CD14-positive monocyte (primary cell): Measurements from ENCODE around the gene BCAR1. TPM values are rescaled to one million over a fixed set of nuclear protein-coding genes. Genes with fewer than 3 reads are reported as not detected.

Source experiments
- DNase-seq, 3 donors: peaks; one replicate each; pipeline ENCODE4 v3.0.0-alpha.2; 2011 to 2022
- H2AFZ ChIP-seq: 2 replicates; pipeline ENCODE4 v1.6.0; 2012; ENCODE audit warnings: mild to moderate bottlenecking, low read depth, low read length, inconsistent platforms; ENCODE audit not compliant: insufficient read depth, poor library complexity, severe bottlenecking
- H3K27ac ChIP-seq, 2 donors: 1 replicate in 1 of 2; 2 replicates in 1 of 2; pipeline ENCODE4 v1.5.1; 2012 to 2013; ENCODE audit warnings: low read length in 2 of 2, control low read depth in 1 of 2, inconsistent platforms in 1 of 2, low read depth in 1 of 2, mild to moderate bottlenecking in 1 of 2
- H3K27me3 ChIP-seq, 2 donors: one replicate each; pipeline versions ENCODE4 v1.6.0 to v1.6.1; 2011 to 2013; ENCODE audit warnings: low read length in 2 of 2; ENCODE audit not compliant: control insufficient read depth in 2 of 2, insufficient read depth in 2 of 2
- H3K36me3 ChIP-seq, 2 donors: replicated peaks in 1 of 2; 1 replicate in 1 of 2; 2 replicates in 1 of 2; pipeline versions ENCODE4 v1.5.1 to v1.6.1; 2012 to 2013; ENCODE audit warnings: low read length in 2 of 2, control low read depth in 1 of 2, inconsistent platforms in 1 of 2, mild to moderate bottlenecking in 1 of 2; ENCODE audit not compliant: insufficient read depth in 2 of 2, control insufficient read depth in 1 of 2
- H3K4me1 ChIP-seq, 2 donors: 1 replicate in 1 of 2; 2 replicates in 1 of 2; pipeline versions ENCODE4 v1.5.1 to v1.6.1; 2012 to 2013; ENCODE audit warnings: low read length in 2 of 2, control low read depth in 1 of 2, inconsistent platforms in 1 of 2, mild to moderate bottlenecking in 1 of 2, moderate library complexity in 1 of 2; ENCODE audit not compliant: insufficient read depth in 2 of 2, control insufficient read depth in 1 of 2
- H3K4me2 ChIP-seq: replicated peaks from 2 replicates; pipeline ENCODE3; 2012; ENCODE audit warnings: low read length, moderate library complexity, mild to moderate bottlenecking; ENCODE audit not compliant: poor library complexity, severe bottlenecking; ENCODE audit errors: extremely low read depth
- H3K4me3 ChIP-seq, 3 experiments: fragments of 200-600 bp in 1 of 3; sonication (generic) in 1 of 3; replicated peaks in 1 of 3; 1 replicate in 2 of 3; 2 replicates in 1 of 3; pipeline ENCODE4 v1.5.1; 2011 to 2013; ENCODE audit warnings: low read length in 3 of 3, mild to moderate bottlenecking in 3 of 3, control low read depth in 2 of 3, low read depth in 2 of 3, inconsistent platforms in 1 of 3, moderate library complexity in 1 of 3
- H3K79me2 ChIP-seq: 2 replicates; pipeline ENCODE4 v1.6.0; 2012; ENCODE audit warnings: mild to moderate bottlenecking, control low read depth, inconsistent platforms, low read length, moderate library complexity; ENCODE audit not compliant: insufficient read depth
- H3K9ac ChIP-seq: 2 replicates; pipeline ENCODE4 v1.6.0; 2017; ENCODE audit warnings: low read length, mild to moderate bottlenecking; ENCODE audit not compliant: insufficient read depth, poor library complexity, severe bottlenecking
- H3K9me3 ChIP-seq, 2 donors: replicated peaks in 1 of 2; 1 replicate in 1 of 2; 2 replicates in 1 of 2; pipeline versions ENCODE4 v1.5.1 to v1.6.1; 2012 to 2013; ENCODE audit warnings: low read length in 2 of 2, control low read depth in 1 of 2; ENCODE audit not compliant: control insufficient read depth in 1 of 2, insufficient read depth in 1 of 2
- H4K20me1 ChIP-seq: 2 replicates; pipeline ENCODE4 v1.6.0; 2012; ENCODE audit warnings: mild to moderate bottlenecking, low read length, control low read depth, moderate library complexity; ENCODE audit not compliant: insufficient read depth
- H3K27ac Mint-ChIP-seq, 7 donors: one replicate each; pipeline ENCODE4 v1.8.0; 2020; ENCODE audit warnings: mild to moderate bottlenecking in 7 of 7, mixed read lengths in 7 of 7, moderate library complexity in 6 of 7, inconsistent platforms in 2 of 7
- H3K27me3 Mint-ChIP-seq, 3 donors: one replicate each; pipeline ENCODE4 v1.8.0; 2021 to 2022; ENCODE audit warnings: low read depth in 3 of 3, mild to moderate bottlenecking in 3 of 3, mixed read lengths in 3 of 3, moderate library complexity in 3 of 3, inconsistent platforms in 1 of 3
- H3K36me3 Mint-ChIP-seq, 2 donors: one replicate each; pipeline ENCODE4 v1.8.0; 2020; ENCODE audit warnings: mixed read lengths in 2 of 2, inconsistent platforms in 1 of 2, mild to moderate bottlenecking in 1 of 2
- H3K4me1 Mint-ChIP-seq: one replicate; pipeline ENCODE4 v1.8.0; 2020; ENCODE audit warnings: mild to moderate bottlenecking, mixed read lengths
- H3K4me3 Mint-ChIP-seq, 2 donors: one replicate each; pipeline ENCODE4 v1.8.0; 2020; ENCODE audit warnings: mild to moderate bottlenecking in 2 of 2, mixed read lengths in 2 of 2, moderate library complexity in 1 of 2
- H3K9me3 Mint-ChIP-seq, 7 donors: one replicate each; pipeline ENCODE4 v1.8.0; 2020 to 2022; ENCODE audit warnings: mixed read lengths in 7 of 7, mild to moderate bottlenecking in 6 of 7, moderate library complexity in 6 of 7, inconsistent platforms in 2 of 7
- WGBS: methylation state at CpG from one replicate; pipeline ENCODE4 v1.1.5; 2013; ENCODE audit warnings: missing lambda C conversion rate; ENCODE audit not compliant: insufficient coverage; 5-methylcytosine and 5-hydroxymethylcytosine counted together
- intact Hi-C, 2 donors: fragments of 100-400 bp; cut with micrococcal nuclease; formaldehyde crosslinking; loops; one replicate each; pipeline versions ENCODE4 v1.15.0 to v1.15.1; 2023
- polyA plus RNA-seq, 3 donors: library from polyadenylated mRNA; depleted of rRNA in 1 of 3; unstranded in 2 of 3; stranded (reverse) in 1 of 3; fragments of 300-500 nt in 2 of 3; fragments of >200 nt in 1 of 3; fragmentation: Illumina TruSeq in 2 of 3; gene quantifications; 1 replicate in 2 of 3; 2 replicates in 1 of 3; pipeline ENCODE4 v1.2.3, GENCODE V29; 2012 to 2021
- TF ChIP-seq, protein P1 (sequence below): fragments of 200-600 bp; IDR thresholded peaks from one replicate; pipeline ENCODE4 v1.8.0; 2022; ENCODE audit warnings: antibody characterized with exemption, mild to moderate bottlenecking

The BCAR1 gene
- polyA plus RNA-seq, 3 donors: not detected

DNA sequence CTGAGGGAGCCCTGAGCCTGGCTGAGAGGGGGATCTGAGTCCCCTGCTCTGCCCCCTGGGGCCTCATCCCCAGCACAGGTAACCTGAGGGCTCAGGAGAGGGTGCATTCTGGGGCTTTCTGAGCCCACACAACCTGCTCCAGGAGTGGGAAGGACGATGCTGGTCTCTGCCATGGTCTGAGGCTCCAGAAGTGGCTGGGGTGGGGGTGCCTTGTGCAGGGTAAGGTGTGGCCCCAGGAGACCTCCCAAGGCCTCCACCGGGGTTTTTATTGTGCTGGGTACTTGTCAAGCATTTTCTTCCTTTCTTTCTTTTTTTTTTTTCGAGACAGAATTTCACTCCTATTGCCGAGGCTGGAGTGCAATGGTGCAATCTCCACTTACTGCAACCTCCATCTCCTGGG is 32.3 kb downstream of the BCAR1 start:
- 53% methylated on average over 3 of the region's 4 CpGs for WGBS
- no peak overlapping the region for H3K4me3 Mint-ChIP-seq

DNA sequence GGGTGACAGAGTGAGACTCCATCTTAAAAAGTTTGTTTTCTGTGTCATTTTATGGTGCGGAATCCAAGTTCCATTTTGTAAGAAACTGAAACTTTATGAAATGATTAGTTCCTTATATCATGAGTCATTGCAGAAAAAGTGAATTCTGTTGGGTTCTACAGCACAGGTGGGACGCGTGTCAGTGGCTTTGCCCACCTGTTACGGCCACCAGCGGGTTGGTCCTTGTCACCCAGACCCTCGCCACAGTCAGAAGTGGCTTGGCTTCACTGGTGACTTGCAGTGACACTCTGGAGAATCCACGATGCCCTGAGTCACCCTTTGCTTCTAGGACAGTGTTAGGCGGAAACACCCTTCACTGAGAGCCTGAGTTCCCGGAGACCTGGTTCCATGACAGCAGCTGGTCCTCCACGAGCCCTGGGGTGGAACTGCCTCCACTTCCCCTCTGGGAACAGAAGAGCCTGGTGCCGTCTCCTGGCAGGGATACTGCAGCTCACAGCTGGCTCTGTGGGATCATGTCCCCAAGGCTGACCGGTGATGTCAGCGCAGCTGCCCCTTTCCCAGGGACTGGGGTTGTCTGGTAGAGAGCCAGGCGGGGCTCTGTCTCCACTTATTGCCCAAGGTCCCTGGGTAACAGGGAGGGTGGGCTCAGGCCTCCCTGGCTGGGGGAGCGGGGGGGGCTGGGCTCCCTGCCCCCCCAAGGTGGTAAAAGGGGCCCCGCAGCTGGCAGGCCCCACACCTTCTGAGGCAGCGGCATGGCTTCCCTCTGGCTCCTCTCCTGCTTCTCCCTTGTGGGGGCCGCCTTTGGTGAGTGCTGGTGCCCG is 33.0 kb downstream of the BCAR1 start, which contains the start of gene CTRB1:
TSS of gene CTRB1 (plus strand) at position 733 of the 821 bp plus-strand sequence. CDS start at position 753, 20 bp downstream.
- no peaks in the 10 kb centered on the region for H3K4me1 ChIP-seq
- peak within 1 kb of the TSS; percentile 14 for H3K4me2 ChIP-seq
- 88% methylated on average over 13 of the region's 19 CpGs for WGBS
- Mint-ChIP-seq H3K4me1 (peaks cover 8% of the 10 kb centered on the region), H3K36me3 (no peaks in the 10 kb centered on the region), H3K27ac (no peak within 1 kb of the TSS), H3K27me3 (peaks cover 26 to 54% (median 34%) of the 10 kb centered on the region in 3 donors), H3K9me3 (peaks cover 0 to 5% (median 0%) of the 10 kb centered on the region in 7 donors), H3K4me3 (peak within 1 kb of the TSS; percentile 58 to 79)
- intact Hi-C loops: no loop called here
- H3K36me3 ChIP-seq: no peaks in the 10 kb centered on the region
- H3K4me3 ChIP-seq: no peak within 1 kb of the TSS
- peak within 1 kb of the TSS; percentile 21 for H2AFZ ChIP-seq
- H3K79me2 ChIP-seq: no peaks in the 10 kb centered on the region
- H3K9me3 ChIP-seq: no peaks in the 10 kb centered on the region
- no peak for DNase-seq
- TF ChIP-seq, protein P1, sequence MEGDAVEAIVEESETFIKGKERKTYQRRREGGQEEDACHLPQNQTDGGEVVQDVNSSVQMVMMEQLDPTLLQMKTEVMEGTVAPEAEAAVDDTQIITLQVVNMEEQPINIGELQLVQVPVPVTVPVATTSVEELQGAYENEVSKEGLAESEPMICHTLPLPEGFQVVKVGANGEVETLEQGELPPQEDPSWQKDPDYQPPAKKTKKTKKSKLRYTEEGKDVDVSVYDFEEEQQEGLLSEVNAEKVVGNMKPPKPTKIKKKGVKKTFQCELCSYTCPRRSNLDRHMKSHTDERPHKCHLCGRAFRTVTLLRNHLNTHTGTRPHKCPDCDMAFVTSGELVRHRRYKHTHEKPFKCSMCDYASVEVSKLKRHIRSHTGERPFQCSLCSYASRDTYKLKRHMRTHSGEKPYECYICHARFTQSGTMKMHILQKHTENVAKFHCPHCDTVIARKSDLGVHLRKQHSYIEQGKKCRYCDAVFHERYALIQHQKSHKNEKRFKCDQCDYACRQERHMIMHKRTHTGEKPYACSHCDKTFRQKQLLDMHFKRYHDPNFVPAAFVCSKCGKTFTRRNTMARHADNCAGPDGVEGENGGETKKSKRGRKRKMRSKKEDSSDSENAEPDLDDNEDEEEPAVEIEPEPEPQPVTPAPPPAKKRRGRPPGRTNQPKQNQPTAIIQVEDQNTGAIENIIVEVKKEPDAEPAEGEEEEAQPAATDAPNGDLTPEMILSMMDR: no peak
- H4K20me1 ChIP-seq: no peaks in the 10 kb centered on the region
- peaks cover 0 to 15% of the 10 kb centered on the region in 2 donors for H3K27me3 ChIP-seq
- no peak within 1 kb of the TSS for H3K9ac ChIP-seq
- no peak within 1 kb of the TSS for H3K27ac ChIP-seq

More for the DNA sequence above, 32.3 kb downstream of the BCAR1 start:
- H3K36me3 ChIP-seq: no peaks in the 10 kb centered on the region
- H3K9me3 Mint-ChIP-seq: peaks cover 0 to 5% (median 0%) of the 10 kb centered on the region in 7 donors
- no peak overlapping the region for H3K4me2 ChIP-seq
- H3K27me3 ChIP-seq: peaks cover 0 to 15% of the 10 kb centered on the region in 2 donors
- no peak overlapping the region for H3K27ac Mint-ChIP-seq
- no peak overlapping the region for H2AFZ ChIP-seq
- H3K79me2 ChIP-seq: no peaks in the 10 kb centered on the region
- H3K27ac ChIP-seq: no peak overlapping the region
- no peak overlapping the region for H3K9ac ChIP-seq
- no peak for DNase-seq
- H3K36me3 Mint-ChIP-seq: no peaks in the 10 kb centered on the region
- H3K4me1 Mint-ChIP-seq: peaks cover 8% of the 10 kb centered on the region
- no peaks in the 10 kb centered on the region for H3K4me1 ChIP-seq
- H3K4me3 ChIP-seq: no peak overlapping the region
- no peaks in the 10 kb centered on the region for H3K9me3 ChIP-seq
- H3K27me3 Mint-ChIP-seq: peaks cover 21 to 52% (median 35%) of the 10 kb centered on the region in 3 donors
- TF ChIP-seq, protein P1: no peak
- H4K20me1 ChIP-seq: no peaks in the 10 kb centered on the region
- intact Hi-C loops: no loop called here
